Embryonic facial prominence (tissue), 1 donor: ENCODE results near the gene SP1.

Experiments
- DNase-seq: peaks from one replicate; pipeline ENCODE4 v3.0.0-alpha.2; 2016; ENCODE audit errors: extremely low spot score

SP1 gene

DNA sequence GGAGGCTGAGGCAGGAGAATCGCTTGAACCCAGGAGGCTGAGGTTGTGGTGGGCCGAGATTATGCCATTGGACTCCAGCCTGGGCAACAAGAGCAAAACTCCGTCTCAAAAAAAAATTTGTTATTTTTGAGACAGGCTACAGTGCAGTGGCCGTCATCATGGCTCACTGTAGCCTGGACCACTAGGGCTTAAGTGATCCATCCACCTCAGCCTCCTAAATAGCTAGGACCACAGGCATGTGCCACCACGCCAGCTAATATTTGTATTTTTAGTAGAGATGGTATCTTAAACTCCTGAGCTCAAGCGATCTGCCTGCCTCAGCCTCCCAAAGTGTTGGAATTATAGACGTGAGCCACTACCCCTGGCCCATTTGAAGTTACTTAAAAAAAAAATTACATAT is 71.0 kb downstream of the SP1 start:
- DNase-seq: no peak

DNA sequence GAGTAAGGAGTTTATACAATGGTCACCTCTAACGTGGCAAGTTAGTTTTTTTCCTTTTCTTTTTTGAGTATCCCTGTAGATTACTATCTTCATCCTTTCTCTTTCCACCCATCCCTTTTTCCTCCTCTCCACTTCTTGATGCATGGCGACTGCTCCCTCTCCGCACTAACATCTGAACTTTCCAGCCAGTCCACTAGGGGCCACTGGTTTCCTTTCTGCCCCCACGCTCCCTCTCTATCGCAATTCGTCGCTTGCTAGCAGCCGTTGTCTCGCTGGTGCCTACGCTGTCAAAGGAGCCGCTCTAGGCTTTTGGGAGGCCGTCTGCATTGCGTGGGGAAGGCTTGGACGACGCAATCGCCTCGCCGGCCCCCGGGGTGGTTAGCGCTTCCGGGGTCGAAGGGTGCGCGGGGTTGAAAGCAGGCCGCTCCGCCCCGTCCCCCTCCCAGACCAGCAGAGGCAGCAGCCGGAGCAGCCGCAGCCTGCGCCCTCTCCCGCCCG is 71.7 kb downstream of the SP1 start, which contains the start of gene PCBP2:
Gene PCBP2, plus strand, starts transcription at position 442 of the 498 bp plus-strand sequence. CDS start 2,699 bp downstream, outside the sequence.
- peak; percentile 99 for DNase-seq

DNA sequence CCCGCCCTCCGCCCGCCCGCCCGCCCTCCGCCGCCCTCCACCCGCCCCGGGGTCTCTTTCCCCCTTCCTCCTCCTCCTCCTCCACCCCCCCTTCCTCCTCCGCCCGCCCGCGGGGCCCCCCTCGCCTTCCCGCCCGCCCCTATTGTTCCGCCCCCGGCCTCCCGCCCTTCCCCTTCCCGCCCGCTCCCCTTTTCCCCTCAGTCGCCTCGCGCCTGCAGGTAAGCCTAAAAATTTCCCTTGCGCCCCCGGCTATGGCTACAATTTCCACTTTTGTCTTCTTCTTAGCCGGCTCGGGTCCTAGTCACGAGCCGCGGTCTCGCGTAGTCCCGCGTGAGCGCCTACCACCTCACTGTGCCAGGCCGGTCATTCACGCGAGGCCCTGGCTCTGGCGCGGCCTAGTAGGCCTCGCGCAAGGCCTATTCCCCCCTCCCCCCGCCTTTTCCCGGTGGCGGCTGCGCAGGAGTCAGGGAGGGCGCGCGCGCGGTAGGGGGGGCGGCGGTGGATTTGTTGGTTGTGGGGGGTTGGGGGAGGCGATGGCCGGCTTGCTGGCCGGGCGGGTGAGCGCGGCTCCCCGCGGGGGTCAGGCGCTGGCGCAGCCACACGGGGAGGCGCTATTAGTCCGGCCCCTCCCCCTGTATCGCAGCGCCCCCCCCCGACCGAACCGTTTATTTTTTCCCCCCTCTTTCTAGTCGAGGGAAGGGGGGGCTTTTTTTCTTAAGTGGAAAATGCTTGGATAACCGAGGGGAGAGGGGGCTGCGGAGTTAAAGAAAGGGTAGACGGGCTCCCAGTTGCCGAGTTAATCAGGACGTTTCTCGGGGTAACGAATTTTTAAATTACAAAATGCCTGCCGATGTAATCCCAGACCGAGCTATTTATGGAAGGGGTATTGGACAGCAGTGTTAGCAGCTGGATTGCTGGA is 72.4 kb downstream of the SP1 start:
- DNase-seq: peak; percentile 86

DNA sequence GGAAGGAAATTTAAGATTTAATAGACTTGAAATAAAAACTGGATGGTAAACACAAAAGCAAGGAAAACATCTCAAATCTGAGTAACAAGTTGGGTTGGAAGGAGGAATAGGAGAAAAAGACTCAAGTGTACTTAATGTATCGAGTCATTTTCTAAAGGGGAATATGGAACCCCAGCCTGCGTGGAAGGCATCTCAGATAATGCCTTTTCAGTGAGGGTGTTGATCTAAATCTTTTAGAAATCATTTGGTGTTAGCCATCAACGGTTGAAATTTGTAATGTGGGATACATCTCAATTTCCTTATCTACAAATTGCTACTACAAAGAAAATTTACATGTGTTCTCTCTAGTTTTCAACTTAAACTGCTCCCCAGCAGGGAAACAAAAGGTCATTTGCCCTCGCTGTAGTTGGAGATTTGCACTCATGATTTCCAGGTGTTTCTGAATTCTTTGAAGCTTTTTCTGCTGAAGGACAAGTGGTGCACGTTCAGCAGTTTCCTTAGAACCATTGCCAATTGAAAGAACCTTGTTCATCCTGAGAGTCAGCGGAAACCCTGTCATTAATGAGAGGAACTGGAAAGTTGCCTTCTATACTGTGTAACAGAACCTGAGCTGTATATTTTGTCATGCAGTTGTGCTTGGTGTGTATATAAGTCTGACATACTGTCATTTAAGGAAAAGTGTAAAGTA is 74.1 kb downstream of the SP1 start:
- no peak for DNase-seq

DNA sequence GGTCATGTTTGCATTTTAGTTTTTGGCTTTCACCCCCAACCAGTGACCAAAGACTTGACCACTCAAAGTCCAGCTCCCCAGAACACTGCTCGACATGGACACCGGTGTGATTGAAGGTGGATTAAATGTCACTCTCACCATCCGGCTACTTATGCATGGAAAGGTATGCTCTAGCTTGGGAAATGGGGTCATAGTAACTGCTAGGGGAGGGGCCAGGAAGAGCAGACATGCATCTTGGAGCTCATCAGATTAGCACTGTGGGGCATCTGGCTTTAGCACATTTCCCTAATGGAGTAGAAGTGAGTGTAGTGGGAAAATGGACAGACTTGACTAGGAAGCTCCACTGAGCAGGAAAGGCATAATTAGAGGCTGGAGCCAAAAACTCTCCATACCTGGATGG is 74.7 kb downstream of the SP1 start:
- no peak for DNase-seq

DNA sequence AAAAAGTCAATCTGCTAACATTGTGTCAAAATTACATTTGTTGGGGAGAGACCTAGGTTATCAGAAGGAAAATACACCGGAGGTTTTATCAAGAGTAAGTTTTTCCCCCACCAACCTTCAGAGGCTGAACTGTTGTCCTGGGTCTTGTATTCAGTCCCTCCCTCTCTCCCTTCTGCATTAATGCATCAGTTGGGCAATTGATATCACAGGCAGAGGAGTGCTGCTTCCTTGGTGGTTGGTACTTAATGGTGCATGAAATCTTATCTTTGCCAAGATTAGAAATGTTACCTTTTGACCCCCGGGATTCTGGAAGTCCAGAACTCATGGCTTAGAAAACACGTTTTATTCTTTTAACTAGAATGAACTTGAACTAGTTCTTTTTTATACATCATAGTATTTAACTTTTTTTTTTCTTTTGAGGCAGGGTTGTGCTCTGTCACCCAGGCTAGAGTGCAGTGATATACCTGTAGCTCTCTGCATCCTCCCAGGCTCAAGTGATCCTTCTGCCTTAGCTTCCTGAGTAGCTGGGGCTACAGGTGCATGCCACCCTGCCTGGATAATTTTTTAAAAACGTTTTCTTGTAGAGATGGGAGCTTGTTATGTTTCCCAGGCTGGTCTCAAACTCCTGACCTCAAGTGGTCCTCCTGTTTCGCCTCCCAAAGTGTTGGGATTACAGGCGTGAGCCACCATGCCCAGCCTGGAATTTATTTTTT is 76.8 kb downstream of the SP1 start:
- DNase-seq: no peak

DNA sequence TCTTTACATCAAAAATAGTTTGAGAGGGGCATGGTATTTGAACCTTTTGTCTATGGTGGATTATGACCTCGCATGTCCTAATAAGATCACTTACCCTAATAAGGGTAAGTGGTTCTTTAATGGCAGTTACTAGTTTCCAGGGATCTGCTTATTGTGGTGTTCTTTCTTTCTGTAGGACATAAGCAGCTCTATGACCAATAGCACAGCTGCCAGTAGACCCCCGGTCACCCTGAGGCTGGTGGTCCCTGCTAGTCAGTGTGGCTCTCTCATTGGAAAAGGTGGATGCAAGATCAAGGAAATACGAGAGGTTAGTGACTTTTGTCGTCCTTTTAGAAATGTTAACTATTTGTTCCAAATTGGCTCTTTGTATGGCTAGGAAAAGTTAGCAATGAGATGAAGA is 79.1 kb downstream of the SP1 start:
- DNase-seq: no peak

DNA sequence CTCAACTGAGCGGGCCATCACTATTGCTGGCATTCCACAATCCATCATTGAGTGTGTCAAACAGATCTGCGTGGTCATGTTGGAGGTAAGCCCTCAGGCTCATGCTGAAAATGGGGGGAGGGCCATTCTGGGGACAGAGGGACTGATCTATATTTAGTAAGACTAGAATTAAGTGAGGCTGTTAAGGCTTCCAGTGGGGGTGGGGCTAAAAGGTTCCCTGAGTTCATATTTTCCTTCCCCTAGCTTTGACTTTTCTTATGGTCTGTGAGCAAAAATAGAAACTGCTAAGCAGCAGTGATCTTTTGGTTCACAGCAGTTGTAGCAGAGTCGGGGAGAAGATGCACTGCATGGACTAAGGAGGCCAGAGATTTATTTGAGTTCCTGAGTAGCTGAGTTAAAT is 81.1 kb downstream of the SP1 start:
- no peak for DNase-seq

DNA sequence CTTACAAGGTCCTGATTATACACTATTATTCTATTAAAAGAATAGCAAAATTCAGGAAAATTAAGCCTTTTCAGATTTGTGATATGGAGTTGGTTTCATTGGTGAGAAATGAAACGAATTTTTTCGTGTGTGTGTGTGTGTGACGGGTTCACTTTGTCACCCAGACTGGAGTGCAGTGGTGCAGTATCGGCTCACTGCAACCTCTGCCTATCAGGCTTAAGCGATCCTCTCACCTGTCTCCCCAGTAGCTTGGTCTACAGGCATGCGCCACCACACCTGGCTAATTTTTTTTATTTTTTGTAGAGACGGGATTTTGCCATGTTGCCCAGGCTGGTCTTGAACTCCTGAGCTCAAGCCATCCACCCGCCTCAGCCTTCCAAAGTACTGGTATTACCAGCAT is 81.6 kb downstream of the SP1 start:
- no peak for DNase-seq

DNA sequence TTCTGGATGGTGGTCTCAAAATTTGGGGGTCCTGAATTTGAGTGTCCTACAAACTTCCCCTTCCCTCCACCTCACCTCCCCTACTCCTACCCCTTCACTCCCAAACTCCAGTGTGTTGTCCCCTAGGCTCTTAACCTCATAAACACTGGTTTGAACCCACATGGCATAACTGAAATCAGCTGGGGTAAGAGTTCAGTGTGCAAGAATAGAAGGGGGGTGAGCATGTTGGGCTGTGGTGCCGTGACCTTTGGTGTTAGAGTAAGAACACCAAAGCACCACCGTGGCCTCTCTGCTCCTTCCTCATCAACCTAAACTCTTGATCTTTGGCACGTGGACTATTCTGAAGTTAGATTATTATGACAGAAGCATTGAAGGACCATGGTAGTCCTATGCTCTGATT is 83.0 kb downstream of the SP1 start:
- no peak for DNase-seq

DNA sequence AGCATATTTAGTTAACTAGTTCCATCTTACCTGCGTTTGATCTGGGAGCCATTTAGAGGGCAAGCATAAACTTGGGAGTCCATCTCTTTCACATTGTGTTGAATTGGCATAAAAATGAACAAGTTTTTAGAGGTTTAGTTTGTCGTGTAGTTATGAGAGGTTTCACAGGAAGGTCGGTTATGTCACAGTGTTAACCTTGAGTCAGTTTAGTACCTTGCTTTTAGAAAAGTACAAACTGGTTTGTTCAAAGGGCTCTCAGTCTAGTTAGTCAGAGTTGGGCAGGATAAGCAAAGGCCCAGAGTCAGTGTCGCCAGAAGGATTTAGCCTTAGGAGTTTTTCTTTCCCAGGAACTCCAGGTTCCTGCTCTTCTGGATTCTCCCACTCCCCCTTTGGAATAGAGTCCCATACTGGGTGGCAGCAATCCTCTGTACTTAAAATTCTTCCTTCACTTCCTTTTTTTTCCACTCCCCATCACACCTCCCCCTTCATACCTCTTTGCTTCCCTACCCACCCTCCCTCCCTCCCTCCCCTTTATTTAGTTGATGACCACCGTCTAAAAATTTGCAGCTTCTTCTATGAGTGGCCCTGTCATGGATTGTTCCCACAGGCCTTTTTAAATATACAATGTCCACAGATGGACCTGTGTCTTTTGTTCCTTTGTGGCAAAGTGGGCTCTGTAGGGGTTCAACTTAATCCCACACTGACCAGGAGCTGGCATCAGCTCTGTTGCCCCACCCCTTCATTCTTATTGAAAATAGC is 84.0 kb downstream of the SP1 start:
- no peak for DNase-seq

DNA sequence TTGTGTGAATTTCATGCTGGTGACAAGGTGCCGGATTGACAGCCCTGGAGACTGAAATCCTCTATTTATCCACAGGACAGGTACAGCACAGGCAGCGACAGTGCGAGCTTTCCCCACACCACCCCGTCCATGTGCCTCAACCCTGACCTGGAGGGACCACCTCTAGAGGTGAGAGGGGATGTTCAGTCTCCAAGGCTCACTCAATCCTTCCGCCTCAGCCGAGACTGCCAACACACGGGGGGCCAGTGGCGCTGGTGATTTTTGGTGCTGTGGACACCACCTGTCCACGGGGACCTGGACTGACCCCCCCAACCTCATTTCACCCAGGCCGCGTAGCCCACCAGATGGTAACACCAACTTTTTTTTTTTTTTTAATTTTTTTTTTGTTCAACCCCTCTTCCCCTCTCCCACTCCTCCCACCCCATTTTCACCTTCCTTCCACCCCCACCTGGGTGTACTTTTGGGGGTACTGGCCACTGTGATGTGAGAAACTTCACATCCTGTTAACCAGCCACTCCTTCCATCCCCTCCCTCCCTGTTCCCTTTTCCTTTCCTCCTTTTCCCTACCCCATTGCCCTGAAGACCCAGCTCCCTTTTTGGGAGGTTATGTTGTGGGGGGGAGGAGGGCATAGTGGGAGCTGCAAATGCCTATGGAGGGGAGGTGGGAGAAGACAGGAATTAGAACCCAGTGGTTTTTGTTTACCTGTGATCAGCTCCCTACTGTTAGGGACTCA is 84.9 kb downstream of the SP1 start:
- no peak for DNase-seq

DNA sequence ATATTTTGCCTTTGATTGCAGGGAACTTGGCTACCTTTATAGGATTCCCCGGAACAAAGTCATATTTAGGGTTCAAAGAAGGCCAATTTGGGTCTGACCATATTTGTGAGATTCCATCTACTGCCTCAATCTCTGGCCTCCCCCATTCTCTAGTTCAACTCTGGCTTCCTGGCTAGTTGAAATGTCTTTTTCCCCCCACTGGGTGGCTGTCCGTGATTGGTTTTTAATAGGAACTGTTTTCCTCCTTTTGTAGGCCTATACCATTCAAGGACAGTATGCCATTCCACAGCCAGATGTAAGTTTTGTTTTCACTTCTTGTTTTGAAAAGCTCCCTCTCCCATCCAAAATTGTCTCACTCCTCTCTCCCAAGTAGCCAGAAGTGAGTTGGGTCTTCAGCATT is 85.7 kb downstream of the SP1 start:
- no peak for DNase-seq
